Loucy (cell line): ENCODE results near the gene EPHB1.

ENCODE experiments used
- H2AFZ ChIP-seq: fragments of 200-600 bp; sonication (generic); 2 replicates; pipeline ENCODE4 v1.6.0; 2016; ENCODE audit warnings: antibody characterized with exemption, mild to moderate bottlenecking, low read length, moderate library complexity
- H3F3A ChIP-seq: fragments of 200-600 bp; 2 replicates; pipeline ENCODE4 v1.6.0; 2016; ENCODE audit warnings: antibody characterized with exemption, low read depth, mild to moderate bottlenecking
- H3K27me3 ChIP-seq: fragments of 200-600 bp; sonication (generic); 2 replicates; pipeline ENCODE4 v1.6.1; 2014; ENCODE audit warnings: low read length, mild to moderate bottlenecking; ENCODE audit not compliant: insufficient read depth, poor library complexity, severe bottlenecking
- H3K36me3 ChIP-seq: fragments of 200-600 bp; sonication (generic); 2 replicates; pipeline ENCODE4 v1.6.1; 2016; ENCODE audit warnings: low read length; ENCODE audit not compliant: insufficient read depth
- H3K4me1 ChIP-seq: fragments of 200-600 bp; sonication (generic); 2 replicates; pipeline ENCODE4 v1.5.1; 2014; ENCODE audit warnings: low read length, mild to moderate bottlenecking; ENCODE audit not compliant: insufficient read depth, poor library complexity, severe bottlenecking
- H3K4me2 ChIP-seq: fragments of 200-600 bp; sonication (generic); 2 replicates; pipeline ENCODE4 v1.6.0; 2014; ENCODE audit warnings: antibody characterized with exemption, low read length, low read depth, mild to moderate bottlenecking; ENCODE audit not compliant: poor library complexity, severe bottlenecking
- H3K4me3 ChIP-seq: fragments of 200-600 bp; sonication (generic); 2 replicates; pipeline ENCODE4 v1.5.1; 2014; ENCODE audit warnings: low read length, mild to moderate bottlenecking, mixed read lengths; ENCODE audit not compliant: poor library complexity, severe bottlenecking
- H3K79me2 ChIP-seq: fragments of 200-600 bp; sonication (generic); 2 replicates; pipeline ENCODE4 v1.6.1; 2014; ENCODE audit warnings: low read length; ENCODE audit not compliant: insufficient read depth
- H3K9ac ChIP-seq: fragments of 200-600 bp; sonication (generic); 2 replicates; pipeline ENCODE4 v1.6.0; 2014; ENCODE audit warnings: mild to moderate bottlenecking, low read depth, low read length, moderate library complexity; ENCODE audit not compliant: poor library complexity, severe bottlenecking
- H3K9me2 ChIP-seq: fragments of 200-600 bp; sonication (generic); replicated peaks from 2 replicates; pipeline ENCODE4 v1.6.1; 2016; ENCODE audit warnings: low read depth, low read length, mixed read lengths
- H3K9me3 ChIP-seq: fragments of 200-600 bp; sonication (generic); 2 replicates; pipeline ENCODE4 v1.6.1; 2014; ENCODE audit warnings: mild to moderate bottlenecking, antibody characterized with exemption, low read length, low read depth; ENCODE audit not compliant: insufficient read depth
- H4K20me1 ChIP-seq: fragments of 200-600 bp; sonication (generic); 2 replicates; pipeline ENCODE4 v1.6.0; 2014; ENCODE audit warnings: antibody characterized with exemption, low read length, mild to moderate bottlenecking; ENCODE audit not compliant: insufficient read depth, poor library complexity, severe bottlenecking
- CTCF ChIP-seq: fragments of 200-600 bp; sonication (generic); conservative IDR thresholded peaks from 2 replicates; pipeline ENCODE4 v1.5.1; 2014; ENCODE audit warnings: mild to moderate bottlenecking, antibody characterized with exemption, low read length
- EZH2phosphoT487 ChIP-seq: fragments of 200-600 bp; IDR thresholded peaks from 2 replicates; pipeline ENCODE4 v1.6.1; 2018; ENCODE audit warnings: antibody characterized with exemption, mild to moderate bottlenecking, moderate library complexity, borderline replicate concordance

EPHB1 gene

GRCh38 chr3:134757549-134758069, 37.5 kb upstream of the EPHB1 start:
- Histone ChIP-seq H3K36me3 (no peaks in the 10 kb centered on the region), H3K9ac (no peak overlapping the region), H4K20me1 (no peaks in the 10 kb centered on the region), H3K79me2 (no peaks in the 10 kb centered on the region), H3K9me2 (no peaks in the 10 kb centered on the region), H3K4me2 (no peak overlapping the region), H3K4me1 (no peaks in the 10 kb centered on the region), H3K9me3 (no peaks in the 10 kb centered on the region), H3F3A (no peaks in the 10 kb centered on the region), H3K4me3 (no peak overlapping the region), H2AFZ (no peak overlapping the region), H3K27me3 (no peaks in the 10 kb centered on the region)
- TF ChIP-seq CTCF (no peak), EZH2phosphoT487 (no peak)

- Histone ChIP-seq H3K9ac (no peak overlapping the region), H3K79me2 (no peaks in the 10 kb centered on the region), H4K20me1 (no peaks in the 10 kb centered on the region), H3K4me1 (no peaks in the 10 kb centered on the region), H3K27me3 (no peaks in the 10 kb centered on the region), H2AFZ (no peak overlapping the region), H3K4me2 (no peak overlapping the region), H3K36me3 (no peaks in the 10 kb centered on the region), H3K9me3 (no peaks in the 10 kb centered on the region), H3K4me3 (no peak overlapping the region), H3K9me2 (no peaks in the 10 kb centered on the region), H3F3A (no peaks in the 10 kb centered on the region)
- TF ChIP-seq CTCF (no peak), EZH2phosphoT487 (no peak)
These were observed 33.8 kb upstream of the EPHB1 start for GRCh38 chr3:134761213-134761612.

GRCh38 chr3:134762016-134762415, 33.0 kb upstream of the EPHB1 start:
- H3K9ac ChIP-seq, result no peak overlapping the region
- no peaks in the 10 kb centered on the region for H3K9me2 ChIP-seq
- H3K27me3 ChIP-seq, result no peaks in the 10 kb centered on the region
- no peaks in the 10 kb centered on the region for H4K20me1 ChIP-seq
- TF ChIP-seq CTCF (no peak), EZH2phosphoT487 (no peak)
- no peak overlapping the region for H3K4me3 ChIP-seq
- no peaks in the 10 kb centered on the region for H3K36me3 ChIP-seq
- no peaks in the 10 kb centered on the region for H3K79me2 ChIP-seq
- no peaks in the 10 kb centered on the region for H3K4me1 ChIP-seq
- no peaks in the 10 kb centered on the region for H3K9me3 ChIP-seq
- H3F3A ChIP-seq, result no peaks in the 10 kb centered on the region
- H2AFZ ChIP-seq, result no peak overlapping the region
- no peak overlapping the region for H3K4me2 ChIP-seq
